Adrenal gland (tissue), 12 donors: Measurements from ENCODE around the gene ANXA9. TPM values are rescaled to one million over a fixed set of nuclear protein-coding genes. Genes with fewer than 3 reads are reported as not detected.

ENCODE experiments used
- DNase-seq, 7 donors: peaks; one replicate each; pipeline ENCODE4 v3.0.0-alpha.2; 2019 to 2020
- H3K27ac ChIP-seq, 5 donors: fragments of 200-600 bp; sonication (generic) in 4 of 5; 1 replicate in 3 of 5; 2 replicates in 2 of 5; pipeline versions ENCODE4 v1.5.1 to v1.8.0; 2016 to 2020; ENCODE audit warnings: mild to moderate bottlenecking in 1 of 5
- H3K27me3 ChIP-seq: fragments of 200-600 bp; 2 replicates; pipeline ENCODE4 v1.8.0; 2021
- H3K36me3 ChIP-seq, 2 donors: fragments of 200-600 bp; replicated peaks in 1 of 2; 1 replicate in 1 of 2; 2 replicates in 1 of 2; pipeline versions ENCODE4 v1.5.1 to v1.8.0; 2018 to 2022
- H3K4me1 ChIP-seq, 2 donors: fragments of 200-600 bp; replicated peaks in 1 of 2; 1 replicate in 1 of 2; 2 replicates in 1 of 2; pipeline versions ENCODE4 v1.5.1 to v1.8.0; 2018 to 2021
- H3K4me3 ChIP-seq, 4 donors: fragments of 200-600 bp; sonication (generic) in 3 of 4; one replicate each; pipeline ENCODE4 v1.5.1; 2016 to 2018
- H3K9me3 ChIP-seq, 3 donors: fragments of 200-600 bp; sonication (generic) in 1 of 3; replicated peaks in 1 of 3; 1 replicate in 2 of 3; 2 replicates in 1 of 3; pipeline versions ENCODE4 v1.5.1 to v1.8.0; 2016 to 2021
- POLR2A ChIP-seq, 2 donors: fragments of 450-650 bp; IDR thresholded peaks; one replicate each; pipeline ENCODE4 v1.6.1; 2017; ENCODE audit warnings: antibody characterized with exemption in 2 of 2, mild to moderate bottlenecking in 2 of 2, moderate library complexity in 1 of 2
- WGBS, 4 donors: extraction: QIAGEN DNeasy Blood & Tissue Kit in 2 of 4; methylation state at CpG; one replicate each; pipeline versions ENCODE4 v1.1.5 to v1.1.7; 2013 to 2017; 5-methylcytosine and 5-hydroxymethylcytosine counted together
- intact Hi-C, 2 donors: fragments of 100-400 bp; cut with DNase I; formaldehyde crosslinking; loops; one replicate each; pipeline versions ENCODE4 v1.14.1 to v1.15.0; 2022 to 2023
- polyA plus RNA-seq, 3 donors: library from polyadenylated mRNA; stranded (reverse); fragments of 200-250 nt in 2 of 3; fragments of 350-450 nt in 1 of 3; fragmentation: Illumina TruSeq in 1 of 3; extraction: RNeasy Lipid Tissue Mini Kit (QIAGEN cat#74804) in 1 of 3; gene quantifications; one replicate each; pipeline ENCODE4 v1.2.3, GENCODE V29; 2013 to 2014
- total RNA-seq, 9 donors: library from RNA; depleted of rRNA in 4 of 9; stranded (reverse); fragments of >200 nt in 4 of 9; fragments of 120-200 nt in 1 of 9; fragmentation: NEBNext Ultra II Directional in 1 of 9; extraction: Animal tissue kit (Norgen Biotek cat#: 25700) in 1 of 9; gene quantifications; one replicate each; pipeline versions ENCODE4 v1.1.0 to v1.2.4, GENCODE V29; 2013 to 2023
- TF ChIP-seq, protein P1 (sequence below), 6 experiments: fragments of 450-650 bp in 4 of 6; fragments of 200-600 bp in 2 of 6; sonication (generic) in 1 of 6; IDR thresholded peaks; 1 replicate in 5 of 6; 2 replicates in 1 of 6; pipeline versions ENCODE4 v1.5.1 to v1.8.0; 2016 to 2021; ENCODE audit warnings: antibody characterized with exemption in 6 of 6, mild to moderate bottlenecking in 2 of 6, moderate library complexity in 1 of 6
- donor health status: healthy with polysubstance abuse.
- donor health status: Bipolar disorder and iron deficiency.
- donor health status: DM: yes; HTN: yes; CAD: no.
- donor health status: DM: no; HTN: no; CAD: no.
- donor health status: DM: no; HTN: no; CAD: no.
- donor health status: DM: yes; HTN: yes; CAD: no.

The ANXA9 gene
- total and polyA plus RNA-seq, 12 donors, result 0.18 to 3.2 (median 0.45) TPM

DNA sequence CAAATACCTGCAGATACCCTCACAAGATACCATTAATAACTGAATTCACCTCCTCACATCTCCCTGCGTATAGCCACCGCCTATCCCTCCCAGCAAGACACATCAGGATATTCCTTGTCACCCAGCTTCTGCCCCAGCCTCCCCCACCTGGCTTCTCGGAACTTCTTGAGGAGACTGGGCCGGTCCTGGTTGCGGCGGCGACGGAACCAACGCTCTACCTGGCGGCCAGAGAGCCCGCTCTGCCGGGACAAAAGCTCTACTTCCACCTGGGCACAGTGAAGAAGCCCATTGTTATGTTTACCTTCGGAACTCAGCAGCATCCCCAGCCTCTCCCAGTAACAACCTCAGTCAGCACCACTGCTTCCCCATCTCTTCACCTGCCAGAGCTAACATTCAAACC is 14.2 kb upstream of the ANXA9 start:
- H3K9me3 ChIP-seq, result no peaks in the 10 kb centered on the region
- intact Hi-C loops, result no loop called here
- TF ChIP-seq, protein P1, sequence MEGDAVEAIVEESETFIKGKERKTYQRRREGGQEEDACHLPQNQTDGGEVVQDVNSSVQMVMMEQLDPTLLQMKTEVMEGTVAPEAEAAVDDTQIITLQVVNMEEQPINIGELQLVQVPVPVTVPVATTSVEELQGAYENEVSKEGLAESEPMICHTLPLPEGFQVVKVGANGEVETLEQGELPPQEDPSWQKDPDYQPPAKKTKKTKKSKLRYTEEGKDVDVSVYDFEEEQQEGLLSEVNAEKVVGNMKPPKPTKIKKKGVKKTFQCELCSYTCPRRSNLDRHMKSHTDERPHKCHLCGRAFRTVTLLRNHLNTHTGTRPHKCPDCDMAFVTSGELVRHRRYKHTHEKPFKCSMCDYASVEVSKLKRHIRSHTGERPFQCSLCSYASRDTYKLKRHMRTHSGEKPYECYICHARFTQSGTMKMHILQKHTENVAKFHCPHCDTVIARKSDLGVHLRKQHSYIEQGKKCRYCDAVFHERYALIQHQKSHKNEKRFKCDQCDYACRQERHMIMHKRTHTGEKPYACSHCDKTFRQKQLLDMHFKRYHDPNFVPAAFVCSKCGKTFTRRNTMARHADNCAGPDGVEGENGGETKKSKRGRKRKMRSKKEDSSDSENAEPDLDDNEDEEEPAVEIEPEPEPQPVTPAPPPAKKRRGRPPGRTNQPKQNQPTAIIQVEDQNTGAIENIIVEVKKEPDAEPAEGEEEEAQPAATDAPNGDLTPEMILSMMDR (IDR thresholded peaks at IDR 0.05), result no peak
- TF ChIP-seq POLR2A (IDR thresholded peaks at IDR 0.05), result no peak
- H3K27me3 ChIP-seq, result no peaks in the 10 kb centered on the region
- 94 to 96% (median 95%) methylated on average over 13 of the region's 13 CpGs for WGBS, 4 donors
- H3K4me3 ChIP-seq, result no peak overlapping the region
- H3K4me1 ChIP-seq, result peaks cover 34 to 40% of the 10 kb centered on the region in 2 donors
- peak overlapping the region in 1 of 5 donors; percentile 54 for H3K27ac ChIP-seq
- DNase-seq, result peak in 1 of 7 donors; percentile 11
- H3K36me3 ChIP-seq, result peaks cover 0 to 63% of the 10 kb centered on the region in 2 donors

DNA sequence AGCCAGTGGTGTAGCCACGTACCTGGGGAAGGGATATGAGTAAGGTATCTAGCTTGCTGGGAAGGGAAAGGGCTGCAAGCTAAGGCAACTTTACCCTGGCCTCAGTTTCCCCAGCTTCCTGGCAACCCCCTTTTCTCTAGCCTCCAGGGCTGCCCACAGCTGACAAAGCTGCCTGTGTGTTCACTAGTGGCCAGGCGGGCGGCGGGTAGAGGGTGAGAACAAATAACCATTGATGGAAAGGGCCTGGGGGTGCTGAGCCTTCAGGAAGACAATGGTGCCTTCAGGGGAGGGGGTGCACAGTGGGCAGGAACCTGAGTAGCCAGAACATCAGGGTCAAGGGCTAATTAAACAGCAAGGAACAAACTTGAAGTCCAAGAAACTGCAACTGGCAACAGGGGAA is 13.6 kb upstream of the ANXA9 start:
- Histone ChIP-seq H3K4me3 (no peak overlapping the region), H3K27ac (peak overlapping the region in 2 of 5 donors; percentile 6 to 54), H3K27me3 (no peaks in the 10 kb centered on the region), H3K36me3 (peaks cover 0 to 57% of the 10 kb centered on the region in 2 donors), H3K9me3 (no peaks in the 10 kb centered on the region), H3K4me1 (peaks cover 40 to 42% of the 10 kb centered on the region in 2 donors)
- DNase-seq, result peak in 1 of 7 donors; percentile 15
- WGBS, 4 donors, result 76 to 91% (median 84%) methylated on average over 4 of the region's 4 CpGs
- TF ChIP-seq, protein P1 (IDR thresholded peaks at IDR 0.05), result no peak
- TF ChIP-seq POLR2A (IDR thresholded peaks at IDR 0.05), result no peak
- intact Hi-C loops, result no loop called here

GRCh38 chr1:150969626-150970025 is 12.5 kb upstream of the ANXA9 start:
- H3K4me1 ChIP-seq, result peaks cover 41 to 42% of the 10 kb centered on the region in 2 donors
- no peak for TF ChIP-seq POLR2A (IDR thresholded peaks at IDR 0.05)
- TF ChIP-seq, protein P1 (IDR thresholded peaks at IDR 0.05), result no peak
- intact Hi-C loops, result no loop called here
- peak in 1 of 7 donors; percentile 8 for DNase-seq
- peaks cover 0 to 46% of the 10 kb centered on the region in 2 donors for H3K36me3 ChIP-seq
- no peaks in the 10 kb centered on the region for H3K27me3 ChIP-seq
- H3K27ac ChIP-seq, result peak overlapping the region in 2 of 5 donors; percentile 60 to 94
- WGBS, 4 donors, result 75 to 92% (median 79%) methylated on average over 2 to 3 of the region's 3 CpGs
- H3K9me3 ChIP-seq, result no peaks in the 10 kb centered on the region
- no peak overlapping the region for H3K4me3 ChIP-seq

DNA sequence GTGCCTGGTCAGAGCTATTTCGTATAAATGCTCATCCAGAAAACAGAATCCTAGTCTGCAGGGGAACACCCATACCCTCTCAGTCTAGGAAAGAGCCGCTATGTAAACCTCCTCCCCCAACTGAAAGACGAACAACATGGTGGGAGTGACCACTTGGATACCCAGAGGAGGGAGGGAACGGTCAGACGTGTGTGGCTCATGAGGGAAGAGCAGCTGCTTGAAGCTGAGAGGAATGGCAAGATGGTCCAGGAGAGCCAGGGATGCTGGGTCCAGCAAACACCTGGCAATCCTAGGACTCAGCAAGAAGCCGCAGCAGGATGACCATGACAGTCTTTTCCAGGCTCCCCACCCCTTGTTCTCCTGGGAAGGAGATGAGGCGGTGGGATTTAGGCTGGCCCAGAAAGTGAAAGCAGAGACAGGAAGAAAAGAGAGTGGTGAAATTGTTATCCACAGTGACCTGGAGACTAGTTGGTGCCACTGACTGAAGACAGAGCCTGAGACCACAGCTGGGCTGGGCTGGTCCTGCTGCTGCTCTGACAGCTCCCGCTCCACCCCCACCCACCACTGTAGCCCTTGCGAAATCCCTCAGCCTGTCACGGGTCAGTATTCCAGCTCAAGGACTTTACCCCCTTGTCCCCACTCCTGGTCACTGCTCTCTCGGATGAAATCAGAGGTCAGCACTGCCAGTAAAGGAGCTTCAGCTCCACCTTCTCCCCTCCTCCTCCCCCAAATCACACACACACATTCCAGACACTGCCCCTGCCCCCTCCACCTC is 11.1 kb upstream of the ANXA9 start:
- WGBS, 4 donors, result 21 to 33% (median 25%) methylated on average over 10 to 11 of the region's 11 CpGs
- intact Hi-C loops, result no loop called here
- Histone ChIP-seq H3K27me3 (no peaks in the 10 kb centered on the region), H3K27ac (peak overlapping the region; percentile 87 to 98 (median 94)), H3K9me3 (no peaks in the 10 kb centered on the region), H3K4me3 (peak overlapping the region in 1 of 4 donors; percentile 100), H3K36me3 (peaks cover 0 to 32% of the 10 kb centered on the region in 2 donors), H3K4me1 (peaks cover 41 to 47% of the 10 kb centered on the region in 2 donors)
- TF ChIP-seq POLR2A (IDR thresholded peaks at IDR 0.05), result peak in 1 of 2 donors; percentile 83
- TF ChIP-seq, protein P1 (IDR thresholded peaks at IDR 0.05), result no peak
- peak; percentile 90 to 97 (median 97) for DNase-seq
